ENCODE data around the gene FBXW12. TPM values are rescaled to one million over a fixed set of nuclear protein-coding genes. Genes with fewer than 3 reads are reported as not detected.

Gene FBXW12
- total RNA-seq, 1 experiment from 2014 or later, result 2.0 TPM

DNA sequence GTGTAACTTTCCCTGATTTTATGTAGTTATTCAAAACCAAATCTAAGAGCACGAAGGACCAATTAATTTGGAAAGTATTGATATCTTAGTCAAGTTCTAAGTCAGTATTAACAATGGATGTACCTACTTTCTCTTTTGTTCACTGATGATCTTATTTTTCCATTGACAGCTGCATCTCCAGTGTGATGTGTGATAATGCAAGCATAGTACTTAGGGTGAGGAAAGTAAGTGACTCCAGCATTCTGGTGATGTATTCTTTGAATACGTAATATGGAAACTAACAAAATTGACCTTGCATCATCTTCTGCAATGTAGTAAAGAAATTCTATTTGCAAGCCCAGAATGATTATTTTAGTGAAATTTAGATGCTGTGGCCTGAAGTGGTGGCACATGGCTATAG, 22.4 kb downstream of the FBXW12 start (continued):
- TF ChIP-seq, protein P1, sequence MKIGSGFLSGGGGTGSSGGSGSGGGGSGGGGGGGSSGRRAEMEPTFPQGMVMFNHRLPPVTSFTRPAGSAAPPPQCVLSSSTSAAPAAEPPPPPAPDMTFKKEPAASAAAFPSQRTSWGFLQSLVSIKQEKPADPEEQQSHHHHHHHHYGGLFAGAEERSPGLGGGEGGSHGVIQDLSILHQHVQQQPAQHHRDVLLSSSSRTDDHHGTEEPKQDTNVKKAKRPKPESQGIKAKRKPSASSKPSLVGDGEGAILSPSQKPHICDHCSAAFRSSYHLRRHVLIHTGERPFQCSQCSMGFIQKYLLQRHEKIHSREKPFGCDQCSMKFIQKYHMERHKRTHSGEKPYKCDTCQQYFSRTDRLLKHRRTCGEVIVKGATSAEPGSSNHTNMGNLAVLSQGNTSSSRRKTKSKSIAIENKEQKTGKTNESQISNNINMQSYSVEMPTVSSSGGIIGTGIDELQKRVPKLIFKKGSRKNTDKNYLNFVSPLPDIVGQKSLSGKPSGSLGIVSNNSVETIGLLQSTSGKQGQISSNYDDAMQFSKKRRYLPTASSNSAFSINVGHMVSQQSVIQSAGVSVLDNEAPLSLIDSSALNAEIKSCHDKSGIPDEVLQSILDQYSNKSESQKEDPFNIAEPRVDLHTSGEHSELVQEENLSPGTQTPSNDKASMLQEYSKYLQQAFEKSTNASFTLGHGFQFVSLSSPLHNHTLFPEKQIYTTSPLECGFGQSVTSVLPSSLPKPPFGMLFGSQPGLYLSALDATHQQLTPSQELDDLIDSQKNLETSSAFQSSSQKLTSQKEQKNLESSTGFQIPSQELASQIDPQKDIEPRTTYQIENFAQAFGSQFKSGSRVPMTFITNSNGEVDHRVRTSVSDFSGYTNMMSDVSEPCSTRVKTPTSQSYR (CRISPR knock-in tag; IDR thresholded peaks at IDR 0.05), result no peak
- TF ChIP-seq FOXJ3 (CRISPR knock-in tag; IDR thresholded peaks at IDR 0.05; ENCODE audit: borderline replicate concordance), result no peak
- TF ChIP-seq OVOL2 (CRISPR knock-in tag; IDR thresholded peaks at IDR 0.05; ENCODE audit: borderline replicate concordance), result no peak
- TF ChIP-seq, protein P2, sequence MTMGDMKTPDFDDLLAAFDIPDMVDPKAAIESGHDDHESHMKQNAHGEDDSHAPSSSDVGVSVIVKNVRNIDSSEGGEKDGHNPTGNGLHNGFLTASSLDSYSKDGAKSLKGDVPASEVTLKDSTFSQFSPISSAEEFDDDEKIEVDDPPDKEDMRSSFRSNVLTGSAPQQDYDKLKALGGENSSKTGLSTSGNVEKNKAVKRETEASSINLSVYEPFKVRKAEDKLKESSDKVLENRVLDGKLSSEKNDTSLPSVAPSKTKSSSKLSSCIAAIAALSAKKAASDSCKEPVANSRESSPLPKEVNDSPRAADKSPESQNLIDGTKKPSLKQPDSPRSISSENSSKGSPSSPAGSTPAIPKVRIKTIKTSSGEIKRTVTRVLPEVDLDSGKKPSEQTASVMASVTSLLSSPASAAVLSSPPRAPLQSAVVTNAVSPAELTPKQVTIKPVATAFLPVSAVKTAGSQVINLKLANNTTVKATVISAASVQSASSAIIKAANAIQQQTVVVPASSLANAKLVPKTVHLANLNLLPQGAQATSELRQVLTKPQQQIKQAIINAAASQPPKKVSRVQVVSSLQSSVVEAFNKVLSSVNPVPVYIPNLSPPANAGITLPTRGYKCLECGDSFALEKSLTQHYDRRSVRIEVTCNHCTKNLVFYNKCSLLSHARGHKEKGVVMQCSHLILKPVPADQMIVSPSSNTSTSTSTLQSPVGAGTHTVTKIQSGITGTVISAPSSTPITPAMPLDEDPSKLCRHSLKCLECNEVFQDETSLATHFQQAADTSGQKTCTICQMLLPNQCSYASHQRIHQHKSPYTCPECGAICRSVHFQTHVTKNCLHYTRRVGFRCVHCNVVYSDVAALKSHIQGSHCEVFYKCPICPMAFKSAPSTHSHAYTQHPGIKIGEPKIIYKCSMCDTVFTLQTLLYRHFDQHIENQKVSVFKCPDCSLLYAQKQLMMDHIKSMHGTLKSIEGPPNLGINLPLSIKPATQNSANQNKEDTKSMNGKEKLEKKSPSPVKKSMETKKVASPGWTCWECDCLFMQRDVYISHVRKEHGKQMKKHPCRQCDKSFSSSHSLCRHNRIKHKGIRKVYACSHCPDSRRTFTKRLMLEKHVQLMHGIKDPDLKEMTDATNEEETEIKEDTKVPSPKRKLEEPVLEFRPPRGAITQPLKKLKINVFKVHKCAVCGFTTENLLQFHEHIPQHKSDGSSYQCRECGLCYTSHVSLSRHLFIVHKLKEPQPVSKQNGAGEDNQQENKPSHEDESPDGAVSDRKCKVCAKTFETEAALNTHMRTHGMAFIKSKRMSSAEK (CRISPR knock-in tag; IDR thresholded peaks at IDR 0.05; ENCODE audit: borderline replicate concordance), result no peak
- no peak for TF ChIP-seq ETV6 (CRISPR knock-in tag; IDR thresholded peaks at IDR 0.05)

DNA sequence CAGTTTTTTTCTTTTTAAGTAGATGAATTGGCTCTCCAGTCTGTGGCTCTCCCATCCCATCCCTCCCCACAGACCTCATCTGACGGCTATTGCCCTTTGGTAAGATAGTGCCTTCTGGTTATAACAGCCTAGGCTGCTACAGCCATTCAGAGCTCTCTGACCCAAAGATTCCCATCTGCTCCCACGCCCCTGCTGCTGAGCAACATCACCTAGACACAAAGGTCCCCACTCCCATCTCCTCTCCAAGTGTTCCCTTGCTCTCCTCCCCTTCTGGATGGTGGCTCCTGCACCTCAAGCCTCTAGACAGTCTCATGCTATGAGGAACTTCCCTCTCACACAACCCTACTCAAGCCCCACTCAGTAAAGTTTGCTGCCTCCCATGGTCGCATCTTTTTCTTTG, 23.7 kb downstream of the FBXW12 start:
- Mint-ChIP-seq H3K36me3 (peaks cover 2% of the 10 kb centered on the region; the same call in 1 of the 2 replicates), H3K27ac (no peak overlapping the region)
- CTCF ChIA-PET, result interaction anchor here (1.3 to 2.8 kb wide), 2 partner anchors 40 to 201 kb away, joined by 10 to 16 read pairs; no protein-coding TSS in a partner anchor

More for the DNA sequence above, 23.7 kb downstream of the FBXW12 start:
- H3K27me3 Mint-ChIP-seq (ENCODE audit: low read depth), result peaks cover 16% of the 10 kb centered on the region
- DNase-seq (ENCODE audit: low spot score), result no peak
- POLR2A ChIA-PET, result no interaction called here
- H3K9me3 Mint-ChIP-seq, result 0 out of 2 replicates have a peak, but pooled peaks cover 1% of the 10 kb centered on the region
- TF ChIP-seq FOXP1 (CRISPR knock-in tag; IDR thresholded peaks at IDR 0.05; ENCODE audit: borderline replicate concordance), result no peak
- TF ChIP-seq, protein P3, sequence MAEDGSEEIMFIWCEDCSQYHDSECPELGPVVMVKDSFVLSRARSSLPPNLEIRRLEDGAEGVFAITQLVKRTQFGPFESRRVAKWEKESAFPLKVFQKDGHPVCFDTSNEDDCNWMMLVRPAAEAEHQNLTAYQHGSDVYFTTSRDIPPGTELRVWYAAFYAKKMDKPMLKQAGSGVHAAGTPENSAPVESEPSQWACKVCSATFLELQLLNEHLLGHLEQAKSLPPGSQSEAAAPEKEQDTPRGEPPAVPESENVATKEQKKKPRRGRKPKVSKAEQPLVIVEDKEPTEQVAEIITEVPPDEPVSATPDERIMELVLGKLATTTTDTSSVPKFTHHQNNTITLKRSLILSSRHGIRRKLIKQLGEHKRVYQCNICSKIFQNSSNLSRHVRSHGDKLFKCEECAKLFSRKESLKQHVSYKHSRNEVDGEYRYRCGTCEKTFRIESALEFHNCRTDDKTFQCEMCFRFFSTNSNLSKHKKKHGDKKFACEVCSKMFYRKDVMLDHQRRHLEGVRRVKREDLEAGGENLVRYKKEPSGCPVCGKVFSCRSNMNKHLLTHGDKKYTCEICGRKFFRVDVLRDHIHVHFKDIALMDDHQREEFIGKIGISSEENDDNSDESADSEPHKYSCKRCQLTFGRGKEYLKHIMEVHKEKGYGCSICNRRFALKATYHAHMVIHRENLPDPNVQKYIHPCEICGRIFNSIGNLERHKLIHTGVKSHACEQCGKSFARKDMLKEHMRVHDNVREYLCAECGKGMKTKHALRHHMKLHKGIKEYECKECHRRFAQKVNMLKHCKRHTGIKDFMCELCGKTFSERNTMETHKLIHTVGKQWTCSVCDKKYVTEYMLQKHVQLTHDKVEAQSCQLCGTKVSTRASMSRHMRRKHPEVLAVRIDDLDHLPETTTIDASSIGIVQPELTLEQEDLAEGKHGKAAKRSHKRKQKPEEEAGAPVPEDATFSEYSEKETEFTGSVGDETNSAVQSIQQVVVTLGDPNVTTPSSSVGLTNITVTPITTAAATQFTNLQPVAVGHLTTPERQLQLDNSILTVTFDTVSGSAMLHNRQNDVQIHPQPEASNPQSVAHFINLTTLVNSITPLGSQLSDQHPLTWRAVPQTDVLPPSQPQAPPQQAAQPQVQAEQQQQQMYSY (CRISPR knock-in tag; IDR thresholded peaks at IDR 0.05), result no peak
- TF ChIP-seq, protein P4, sequence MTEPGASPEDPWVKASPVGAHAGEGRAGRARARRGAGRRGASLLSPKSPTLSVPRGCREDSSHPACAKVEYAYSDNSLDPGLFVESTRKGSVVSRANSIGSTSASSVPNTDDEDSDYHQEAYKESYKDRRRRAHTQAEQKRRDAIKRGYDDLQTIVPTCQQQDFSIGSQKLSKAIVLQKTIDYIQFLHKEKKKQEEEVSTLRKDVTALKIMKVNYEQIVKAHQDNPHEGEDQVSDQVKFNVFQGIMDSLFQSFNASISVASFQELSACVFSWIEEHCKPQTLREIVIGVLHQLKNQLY (CRISPR knock-in tag; IDR thresholded peaks at IDR 0.05), result no peak
- TF ChIP-seq HMGA2 (CRISPR knock-in tag; IDR thresholded peaks at IDR 0.05), result no peak
- no peak for TF ChIP-seq SOX15 (CRISPR knock-in tag; IDR thresholded peaks at IDR 0.05)
- TF ChIP-seq, protein P5, sequence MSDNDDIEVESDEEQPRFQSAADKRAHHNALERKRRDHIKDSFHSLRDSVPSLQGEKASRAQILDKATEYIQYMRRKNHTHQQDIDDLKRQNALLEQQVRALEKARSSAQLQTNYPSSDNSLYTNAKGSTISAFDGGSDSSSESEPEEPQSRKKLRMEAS (CRISPR knock-in tag; IDR thresholded peaks at IDR 0.05), result no peak
- no peak for TF ChIP-seq ZNF671 (CRISPR knock-in tag; IDR thresholded peaks at IDR 0.05)
- no peak for TF ChIP-seq FOXJ3 (CRISPR knock-in tag; IDR thresholded peaks at IDR 0.05; ENCODE audit: borderline replicate concordance)
- TF ChIP-seq, protein P6, sequence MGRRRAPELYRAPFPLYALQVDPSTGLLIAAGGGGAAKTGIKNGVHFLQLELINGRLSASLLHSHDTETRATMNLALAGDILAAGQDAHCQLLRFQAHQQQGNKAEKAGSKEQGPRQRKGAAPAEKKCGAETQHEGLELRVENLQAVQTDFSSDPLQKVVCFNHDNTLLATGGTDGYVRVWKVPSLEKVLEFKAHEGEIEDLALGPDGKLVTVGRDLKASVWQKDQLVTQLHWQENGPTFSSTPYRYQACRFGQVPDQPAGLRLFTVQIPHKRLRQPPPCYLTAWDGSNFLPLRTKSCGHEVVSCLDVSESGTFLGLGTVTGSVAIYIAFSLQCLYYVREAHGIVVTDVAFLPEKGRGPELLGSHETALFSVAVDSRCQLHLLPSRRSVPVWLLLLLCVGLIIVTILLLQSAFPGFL (CRISPR knock-in tag; IDR thresholded peaks at IDR 0.05; ENCODE audit: borderline replicate concordance), result no peak
- TF ChIP-seq, protein P7, sequence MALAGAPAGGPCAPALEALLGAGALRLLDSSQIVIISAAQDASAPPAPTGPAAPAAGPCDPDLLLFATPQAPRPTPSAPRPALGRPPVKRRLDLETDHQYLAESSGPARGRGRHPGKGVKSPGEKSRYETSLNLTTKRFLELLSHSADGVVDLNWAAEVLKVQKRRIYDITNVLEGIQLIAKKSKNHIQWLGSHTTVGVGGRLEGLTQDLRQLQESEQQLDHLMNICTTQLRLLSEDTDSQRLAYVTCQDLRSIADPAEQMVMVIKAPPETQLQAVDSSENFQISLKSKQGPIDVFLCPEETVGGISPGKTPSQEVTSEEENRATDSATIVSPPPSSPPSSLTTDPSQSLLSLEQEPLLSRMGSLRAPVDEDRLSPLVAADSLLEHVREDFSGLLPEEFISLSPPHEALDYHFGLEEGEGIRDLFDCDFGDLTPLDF (CRISPR knock-in tag; IDR thresholded peaks at IDR 0.05), result no peak
- TF ChIP-seq, protein P8, sequence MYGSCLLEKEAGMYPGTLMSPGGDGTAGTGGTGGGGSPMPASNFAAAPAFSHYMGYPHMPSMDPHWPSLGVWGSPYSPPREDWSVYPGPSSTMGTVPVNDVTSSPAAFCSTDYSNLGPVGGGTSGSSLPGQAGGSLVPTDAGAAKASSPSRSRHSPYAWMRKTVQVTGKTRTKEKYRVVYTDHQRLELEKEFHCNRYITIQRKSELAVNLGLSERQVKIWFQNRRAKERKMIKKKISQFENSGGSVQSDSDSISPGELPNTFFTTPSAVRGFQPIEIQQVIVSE (CRISPR knock-in tag; IDR thresholded peaks at IDR 0.05; ENCODE audit: borderline replicate concordance), result no peak
- TF ChIP-seq, protein P9, sequence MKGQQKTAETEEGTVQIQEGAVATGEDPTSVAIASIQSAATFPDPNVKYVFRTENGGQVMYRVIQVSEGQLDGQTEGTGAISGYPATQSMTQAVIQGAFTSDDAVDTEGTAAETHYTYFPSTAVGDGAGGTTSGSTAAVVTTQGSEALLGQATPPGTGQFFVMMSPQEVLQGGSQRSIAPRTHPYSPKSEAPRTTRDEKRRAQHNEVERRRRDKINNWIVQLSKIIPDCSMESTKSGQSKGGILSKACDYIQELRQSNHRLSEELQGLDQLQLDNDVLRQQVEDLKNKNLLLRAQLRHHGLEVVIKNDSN (CRISPR knock-in tag; IDR thresholded peaks at IDR 0.05), result no peak
- no peak for TF ChIP-seq ZBTB21 (CRISPR knock-in tag; IDR thresholded peaks at IDR 0.05; ENCODE audit: borderline replicate concordance)
- TF ChIP-seq NR3C1 (CRISPR knock-in tag; conservative IDR thresholded peaks at IDR 0.05; ENCODE audit: low read depth), result no peak
- H3K4me3 Mint-ChIP-seq, result no peak overlapping the region
- H3K4me1 Mint-ChIP-seq, result peaks cover 11% of the 10 kb centered on the region
- no peak for ATAC-seq
